Amniotic stem cell (primary cell): Measurements from ENCODE around the gene ZBTB20.
"Not testable (repeated sequence)": the region's sequence is repeated elsewhere in the genome, so short reads cannot be mapped to it uniquely, and the experiment has no call there.

Source experiments
- DNase-seq: peaks from one replicate; lab custom pipeline; 2025; lab: John Stamatoyannopoulos, UW

The ZBTB20 gene

DNA sequence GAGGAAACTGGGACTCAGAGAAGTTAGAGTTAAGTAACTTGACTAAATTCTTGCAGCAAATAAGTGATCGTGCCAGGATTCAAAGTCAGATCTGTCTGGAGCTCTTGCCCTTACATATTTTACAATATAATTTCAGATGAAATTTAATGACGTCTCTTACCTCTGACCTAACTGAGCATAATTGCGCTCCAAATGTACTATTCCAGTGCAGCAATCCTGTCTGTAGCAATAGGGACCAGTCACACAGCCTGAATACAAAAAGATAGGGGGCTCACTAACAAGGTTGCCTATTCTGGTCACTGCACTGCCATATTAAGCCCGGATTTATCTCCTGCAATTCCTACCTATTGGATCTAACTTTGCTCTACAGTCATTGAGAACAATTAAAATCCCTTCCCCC is 316.4 kb downstream of the ZBTB20 start:
- DNase-seq: no peak

DNA sequence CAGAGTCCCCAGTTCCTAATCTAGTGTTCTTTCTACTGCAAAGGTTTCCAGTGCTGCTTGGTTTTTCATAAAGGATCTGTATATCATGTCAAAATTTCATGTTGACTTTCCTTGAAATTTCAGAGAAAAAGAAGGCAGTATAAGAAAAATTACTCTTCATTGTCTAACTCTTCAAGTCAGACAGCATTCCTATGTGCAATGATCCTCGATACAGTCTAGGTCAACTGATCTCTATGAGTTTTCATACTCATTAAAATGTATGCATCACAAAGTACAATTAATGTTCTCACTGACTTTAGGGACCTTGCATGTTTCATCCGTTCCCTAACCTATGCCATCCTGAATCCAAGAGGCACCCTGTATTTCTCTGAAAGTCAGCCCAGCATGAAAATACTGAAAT is 317.3 kb downstream of the ZBTB20 start:
- DNase-seq: no peak

DNA sequence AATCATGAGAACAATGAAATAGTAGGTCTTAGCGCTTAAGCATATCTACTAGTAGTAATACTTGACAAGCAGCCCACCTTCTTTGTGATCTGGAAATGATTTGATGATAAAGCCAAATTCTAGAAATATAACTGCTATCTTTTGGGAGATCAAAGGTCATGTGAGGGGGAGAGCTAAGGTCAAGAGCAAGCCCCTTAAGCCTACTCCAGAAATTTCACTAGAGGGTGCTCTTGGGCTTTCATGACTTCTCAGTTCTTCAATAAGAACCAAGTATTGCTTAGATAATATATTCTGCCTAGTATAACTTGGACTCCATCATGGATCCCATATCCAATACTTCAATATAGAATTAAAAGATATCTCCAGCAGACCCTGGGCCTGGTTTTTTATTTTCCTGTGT is 319.6 kb downstream of the ZBTB20 start:
- DNase-seq: no peak

DNA sequence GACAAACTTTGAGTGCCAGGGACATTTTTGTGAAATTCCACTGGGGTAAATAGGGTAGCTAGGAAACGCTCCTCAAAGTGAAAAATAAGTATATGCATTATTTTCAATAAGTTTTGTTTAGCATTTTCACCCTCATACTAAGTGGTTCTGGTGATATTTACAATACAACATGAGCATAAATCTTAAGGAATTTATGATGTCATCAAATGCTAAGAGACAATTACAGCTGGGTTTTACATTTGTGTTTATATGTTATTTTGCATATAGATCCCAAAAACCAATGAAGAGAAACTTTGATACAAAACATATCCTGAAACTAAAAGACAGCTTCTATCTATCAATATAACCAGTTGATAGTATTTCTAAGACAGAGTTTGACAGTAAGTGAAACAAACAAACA is 323.1 kb downstream of the ZBTB20 start:
- no peak for DNase-seq

DNA sequence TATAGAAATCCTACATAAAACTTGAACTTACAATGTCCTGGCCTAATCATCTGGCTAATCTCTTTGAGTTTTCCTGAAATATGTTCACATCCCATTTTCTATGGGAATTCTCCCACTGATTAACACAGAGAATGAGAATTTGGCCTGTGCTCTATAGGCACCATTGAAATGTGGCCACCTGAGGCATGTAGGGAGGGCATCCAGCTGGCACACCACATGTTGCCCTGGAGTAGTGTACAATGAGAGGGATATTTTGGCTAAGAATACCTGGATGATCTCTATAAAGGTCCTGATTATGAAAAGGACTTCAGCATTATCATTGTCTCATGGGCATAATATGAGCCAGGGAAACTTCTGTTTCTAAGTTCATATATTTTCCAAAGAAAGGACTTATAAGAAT is 324.0 kb downstream of the ZBTB20 start:
- no peak for DNase-seq

DNA sequence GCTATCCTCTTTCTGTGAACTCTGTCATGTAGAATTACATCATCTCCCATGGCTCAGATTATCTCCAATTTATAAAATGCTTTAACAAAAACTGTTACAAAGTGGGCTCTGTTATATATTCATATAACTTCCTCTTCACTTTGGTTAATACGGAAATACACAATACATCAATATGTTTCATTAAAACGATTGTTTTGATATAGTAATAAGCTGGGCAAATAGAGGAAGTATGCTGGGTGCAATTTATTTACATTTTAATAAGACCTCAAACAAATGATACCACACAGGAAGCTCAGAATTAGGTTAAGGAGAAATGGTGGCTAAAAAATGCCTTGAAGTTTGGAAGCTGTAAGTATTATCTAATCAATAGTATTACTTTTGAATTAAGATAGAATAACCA is 331.0 kb downstream of the ZBTB20 start:
- DNase-seq: no peak

DNA sequence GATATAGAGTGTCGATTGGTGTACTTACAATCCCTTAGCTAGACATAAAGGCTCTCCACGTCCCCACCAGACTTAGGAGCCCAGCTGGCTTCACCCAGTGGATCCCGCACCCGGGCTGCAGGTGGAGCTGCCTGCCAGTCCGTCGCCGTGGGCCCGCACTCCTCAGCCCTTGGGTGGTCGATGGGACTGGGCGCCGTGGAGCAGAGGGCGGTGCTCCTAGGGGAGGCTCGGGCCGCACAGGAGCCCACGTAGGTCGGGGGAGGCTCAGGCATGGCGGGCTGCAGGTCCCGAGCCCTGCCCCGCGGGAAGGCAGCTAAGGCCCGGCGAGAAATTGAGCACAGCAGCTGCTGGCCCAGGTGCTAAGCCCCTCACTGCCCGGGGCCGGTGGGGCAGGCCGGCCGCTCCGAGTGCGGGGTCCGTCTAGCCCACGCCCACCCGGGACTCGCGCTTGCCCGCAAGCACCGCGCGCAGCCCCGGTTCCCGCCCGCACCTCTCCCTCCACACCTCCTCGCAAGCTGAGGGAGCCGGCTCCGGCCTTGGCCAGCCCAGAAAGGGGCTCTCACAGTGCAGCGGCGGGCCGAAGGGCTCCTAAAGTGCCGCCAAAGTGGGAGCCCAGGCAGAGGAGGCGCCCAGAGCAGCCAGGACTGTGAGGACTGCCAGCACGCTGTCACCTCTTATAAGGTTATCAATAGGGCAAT is 334.4 kb downstream of the ZBTB20 start:
- DNase-seq: not testable (repeated sequence)

DNA sequence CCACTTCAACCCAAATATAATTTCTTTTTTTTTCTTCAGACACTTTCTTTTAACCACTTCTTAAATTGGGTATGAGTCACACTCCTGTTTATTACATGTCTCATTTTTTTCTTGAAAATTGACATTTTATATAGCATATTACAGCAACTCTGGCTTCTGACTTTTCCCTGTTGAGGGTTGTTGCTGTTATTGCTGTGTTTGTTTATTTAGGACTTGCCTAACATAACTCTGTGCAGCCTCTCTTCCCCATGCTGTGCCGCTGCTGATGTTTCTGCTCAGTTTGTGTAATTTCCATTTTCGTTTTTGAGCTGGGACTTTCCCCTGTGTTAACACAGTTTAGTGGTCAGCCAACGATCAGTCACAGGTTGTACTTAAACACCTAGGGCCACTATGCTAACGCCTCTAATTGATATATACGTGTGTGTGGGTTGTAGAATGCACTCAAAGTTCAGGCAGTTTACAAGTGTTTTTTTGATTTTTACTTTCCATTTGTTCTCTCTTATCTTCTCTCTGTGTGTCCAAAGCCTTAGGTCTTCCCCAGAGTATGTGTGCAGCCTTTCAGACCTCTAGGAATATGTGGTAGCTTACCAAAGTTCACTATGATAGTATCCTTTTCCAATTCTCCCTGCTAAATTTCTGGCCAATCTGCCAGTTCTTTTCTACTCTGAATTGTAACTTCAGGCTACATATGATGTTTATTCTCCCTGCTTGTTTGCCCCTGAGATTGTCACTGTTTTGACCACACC is 337.2 kb downstream of the ZBTB20 start:
- DNase-seq: no peak

DNA sequence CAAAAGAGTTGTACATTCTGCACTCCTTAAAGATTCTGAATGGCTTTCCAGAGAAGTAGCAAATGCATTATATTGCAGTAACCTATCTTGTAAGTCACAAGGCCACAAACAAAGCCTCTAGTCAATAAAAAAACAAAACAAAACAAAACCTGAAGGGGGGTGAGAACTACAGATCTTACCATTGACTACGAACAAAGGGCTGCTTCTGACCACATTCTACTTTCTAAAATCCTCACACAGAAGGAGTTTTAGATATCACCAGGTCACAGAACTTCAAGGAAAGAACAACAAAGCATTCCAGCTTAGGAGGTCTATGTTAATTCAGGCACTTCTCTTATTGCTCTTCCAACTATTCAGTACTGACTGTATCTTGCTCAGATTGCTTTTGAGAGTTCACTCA is 343.0 kb downstream of the ZBTB20 start:
- DNase-seq: no peak

DNA sequence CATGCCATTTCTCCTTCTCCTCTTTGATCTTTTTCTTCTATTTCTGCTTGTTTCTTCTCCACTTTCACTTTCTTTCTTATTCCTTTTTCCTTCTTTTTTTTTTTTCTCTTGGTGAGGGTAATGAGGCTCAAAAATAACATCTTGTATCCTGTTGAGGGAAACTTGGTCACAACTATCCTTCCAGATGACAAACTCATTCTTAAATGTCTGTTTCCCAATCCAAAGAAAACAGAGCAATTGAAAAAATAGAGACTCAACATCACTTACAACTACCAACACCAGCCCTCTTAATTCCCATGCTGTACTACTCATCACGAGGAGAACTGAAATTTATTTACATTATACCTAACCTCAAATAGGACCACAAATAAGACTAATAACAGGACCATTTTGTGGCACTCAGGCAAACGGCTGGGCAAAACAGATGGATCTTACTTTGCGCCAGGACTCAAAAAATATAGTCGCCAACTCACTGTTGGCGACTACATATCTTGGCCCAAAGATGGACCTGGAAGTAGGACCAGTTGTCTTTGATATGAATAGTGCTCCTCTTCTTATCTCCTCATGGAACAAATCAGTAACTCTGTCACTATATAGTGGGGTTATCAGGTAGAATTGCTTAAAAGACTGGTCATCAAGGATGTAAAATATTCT is 343.9 kb downstream of the ZBTB20 start:
- DNase-seq: no peak

DNA sequence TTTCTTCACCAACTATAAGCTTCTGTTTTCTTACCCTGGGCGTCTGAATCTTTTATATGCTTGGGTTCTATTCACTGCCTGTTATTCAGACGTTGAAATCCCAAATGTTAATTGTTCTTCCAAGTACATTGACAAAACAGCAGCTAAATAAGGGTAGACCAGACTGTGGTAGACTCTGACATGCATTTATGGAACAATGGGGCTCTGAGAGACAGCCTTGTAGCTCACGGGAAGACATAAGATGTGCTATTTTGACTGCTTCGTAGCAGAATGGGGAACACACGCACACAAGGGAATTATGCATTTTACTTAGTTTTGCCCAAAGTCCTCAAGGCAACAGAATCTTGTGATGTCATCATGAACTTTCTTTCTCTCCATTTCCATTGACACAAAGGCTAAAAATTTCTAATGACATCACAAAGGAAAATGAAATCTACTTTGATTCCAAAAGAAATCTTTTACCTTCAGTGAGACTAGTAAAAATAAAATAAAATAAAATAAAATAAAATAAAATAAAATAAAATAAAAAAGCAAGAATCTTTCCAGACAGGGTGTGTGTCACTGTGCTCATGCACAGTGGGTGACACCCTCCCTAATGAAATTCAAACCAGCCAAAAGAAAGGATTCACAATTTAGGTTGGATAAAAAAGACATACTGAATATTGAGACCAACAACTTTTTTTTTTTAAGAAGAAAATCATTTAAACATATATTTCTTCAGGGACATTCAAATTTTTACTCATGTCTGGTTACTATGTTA is 346.6 kb downstream of the ZBTB20 start:
- DNase-seq: no peak

DNA sequence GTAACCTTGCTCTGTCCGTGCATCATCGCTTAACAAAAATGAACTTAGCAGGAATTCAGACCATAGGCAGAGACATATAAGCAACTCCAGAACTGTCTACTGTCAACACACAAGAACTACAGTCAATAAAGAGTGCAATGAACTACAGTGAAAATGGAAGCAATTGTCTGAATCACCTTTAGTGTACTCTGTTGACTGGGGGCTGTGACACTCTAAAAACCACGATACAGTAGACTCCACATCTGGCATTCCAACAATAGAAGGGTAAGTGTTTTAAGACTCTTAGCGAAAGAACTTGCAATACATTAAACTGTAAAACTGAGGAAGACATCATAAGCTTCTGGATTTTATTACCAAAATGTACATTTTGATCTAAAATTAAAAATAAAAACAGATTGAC is 347.3 kb downstream of the ZBTB20 start:
- DNase-seq: no peak

DNA sequence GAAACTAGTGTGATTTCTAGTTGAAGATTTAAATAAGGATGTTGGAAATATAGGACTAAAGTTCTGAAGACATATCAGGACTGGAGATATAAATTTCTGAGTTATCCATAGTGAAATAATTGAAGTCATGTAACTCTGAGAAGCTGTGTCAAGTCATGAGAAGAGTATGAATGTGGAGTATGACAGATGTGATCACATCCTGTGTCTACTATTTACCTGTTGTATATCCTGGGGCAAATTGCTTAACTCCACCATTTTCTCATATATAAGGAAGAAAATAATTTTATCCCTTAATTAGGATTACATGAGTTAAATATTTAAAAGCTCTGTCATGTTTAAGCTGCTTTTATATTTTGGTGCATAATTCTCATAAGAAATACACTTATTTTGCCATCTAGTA is 350.3 kb downstream of the ZBTB20 start:
- DNase-seq: no peak

DNA sequence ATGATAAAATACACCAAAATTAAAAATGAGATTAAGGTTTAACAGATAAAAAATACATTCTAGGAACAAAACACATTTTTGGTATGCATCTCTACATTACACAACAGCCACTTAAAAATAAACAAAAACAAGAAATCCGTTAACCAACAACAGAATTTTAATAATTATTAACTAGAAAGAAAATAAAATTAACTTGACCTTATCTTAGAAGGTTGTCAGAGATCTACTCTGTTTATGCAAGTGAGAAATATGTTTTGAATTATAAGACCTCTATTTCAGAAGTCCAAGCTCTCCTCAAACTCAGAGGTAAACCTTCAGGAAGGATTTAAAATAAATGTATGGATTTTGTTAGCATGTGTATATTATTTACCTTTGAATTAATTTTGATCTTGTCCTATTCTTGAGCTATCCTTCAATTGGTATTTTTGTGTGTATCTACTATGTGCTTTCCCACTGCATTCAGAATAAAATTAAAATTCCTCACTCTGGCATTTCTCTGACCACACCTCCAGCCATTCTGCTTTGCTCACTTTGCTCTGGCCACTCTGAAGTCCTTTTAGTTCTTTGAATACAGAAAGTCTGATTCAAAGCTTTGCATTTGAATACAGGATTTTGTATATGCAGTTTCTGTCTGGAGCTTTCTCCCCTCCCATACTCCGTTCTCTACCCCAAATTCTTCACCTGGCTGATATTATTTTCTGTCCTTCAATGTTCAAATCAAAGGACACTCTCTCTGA is 352.0 kb downstream of the ZBTB20 start:
- DNase-seq: no peak

DNA sequence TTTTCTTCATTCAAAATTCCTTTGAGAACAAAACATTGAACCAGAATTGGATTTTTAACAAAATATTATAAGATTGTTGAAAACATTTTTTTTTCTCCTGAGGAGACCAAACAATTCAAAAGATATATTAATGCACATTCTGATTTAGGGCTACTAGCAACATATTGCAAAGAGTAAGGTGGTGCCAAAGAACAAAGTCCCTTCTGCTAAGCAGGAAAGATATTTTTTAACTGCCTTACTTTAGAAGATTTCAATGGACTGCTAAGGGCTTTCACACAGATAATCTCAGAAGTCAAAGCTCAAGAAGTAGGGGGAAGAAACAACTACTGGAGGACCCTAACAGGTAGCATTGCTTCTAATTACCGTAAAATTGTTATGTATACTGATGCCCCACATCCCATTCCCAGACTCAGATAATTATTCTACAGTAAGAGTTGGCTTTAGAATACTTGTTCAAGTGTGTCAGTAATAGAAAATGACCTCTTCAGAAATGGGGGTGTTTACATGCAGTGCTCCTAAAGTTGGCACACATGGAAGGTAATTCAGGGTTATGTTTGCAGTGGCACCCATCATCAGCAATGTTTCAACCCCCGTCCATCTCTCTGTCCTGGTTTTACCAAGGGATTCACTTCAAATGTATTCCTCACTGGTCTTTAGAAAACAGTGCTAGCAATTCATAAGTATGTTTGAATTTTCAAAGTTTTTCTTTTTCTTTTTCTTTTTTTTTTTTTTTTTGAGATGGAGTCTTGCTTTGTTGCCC is 354.7 kb downstream of the ZBTB20 start:
- no peak for DNase-seq

DNA sequence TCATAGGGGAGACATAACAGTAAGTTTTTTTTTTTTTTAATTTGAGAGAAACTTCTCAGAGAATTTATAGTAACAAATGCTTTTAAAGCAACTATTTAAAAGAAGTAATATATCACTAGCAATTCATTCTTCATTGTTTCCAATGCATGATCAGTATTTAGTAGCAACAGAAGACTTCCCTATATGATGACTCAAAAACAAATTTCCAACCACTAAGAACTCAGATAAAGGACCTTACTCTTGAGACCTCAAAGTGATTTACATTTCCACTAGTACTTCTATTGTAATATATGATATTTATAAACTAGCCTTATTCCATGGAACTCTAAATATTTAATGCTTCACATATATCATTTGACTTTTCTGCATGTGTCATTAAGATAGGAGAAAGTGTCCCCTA is 356.3 kb downstream of the ZBTB20 start:
- DNase-seq: no peak

DNA sequence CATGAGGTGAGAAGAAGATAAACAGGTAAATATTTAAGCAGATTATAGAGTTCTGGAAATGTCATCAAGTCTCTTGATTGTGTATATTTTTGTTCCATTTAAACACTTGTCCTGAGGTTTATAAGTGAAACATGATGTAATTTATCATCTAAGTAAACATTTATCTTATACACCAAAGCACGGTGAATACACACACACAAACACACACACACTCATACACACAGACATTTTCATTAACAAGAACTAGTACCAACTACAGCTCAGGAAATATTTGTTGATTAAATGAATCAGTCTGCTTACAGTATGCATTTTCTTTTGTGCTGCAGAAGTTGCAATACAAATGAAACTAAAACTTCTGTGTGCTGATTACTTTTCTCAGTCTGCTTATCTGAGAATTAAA is 357.3 kb downstream of the ZBTB20 start:
- no peak for DNase-seq

DNA sequence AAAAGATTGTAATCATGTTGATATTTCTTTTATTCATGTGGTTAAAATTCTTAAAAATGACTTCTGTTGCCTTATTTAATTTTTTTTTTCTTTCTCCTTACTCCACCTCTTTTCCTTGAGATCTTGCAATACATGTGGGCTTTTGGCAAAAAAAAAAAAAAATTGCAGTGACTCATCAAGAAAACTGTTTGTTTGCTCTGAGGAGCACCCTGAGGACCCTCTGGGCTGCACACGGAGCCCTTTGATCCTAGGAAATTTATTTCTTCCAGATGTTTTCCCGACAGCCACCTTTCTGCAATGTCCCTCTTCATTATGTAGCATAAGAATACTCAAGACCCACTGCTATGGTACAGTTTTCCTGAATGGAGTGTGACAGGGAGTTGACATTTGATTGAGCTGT is 371.7 kb downstream of the ZBTB20 start:
- DNase-seq: no peak

DNA sequence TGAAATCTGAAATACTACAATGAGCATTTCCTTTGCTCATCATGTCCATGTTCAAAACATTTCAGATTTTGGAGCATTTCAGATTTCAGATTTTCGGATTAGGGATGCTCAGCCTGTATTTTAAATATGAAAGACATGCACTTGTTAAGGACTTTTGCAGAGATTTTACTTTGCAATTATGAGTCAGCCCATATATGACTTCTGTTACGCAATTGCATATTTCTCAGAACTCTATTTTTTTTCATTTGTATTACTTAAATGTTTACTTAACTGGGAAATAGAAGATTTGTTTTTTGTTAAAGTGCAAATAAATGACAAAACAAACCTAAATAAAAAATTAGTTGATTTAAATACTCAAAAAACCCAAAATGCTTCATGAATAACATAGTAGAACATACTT is 376.2 kb downstream of the ZBTB20 start:
- DNase-seq: no peak

DNA sequence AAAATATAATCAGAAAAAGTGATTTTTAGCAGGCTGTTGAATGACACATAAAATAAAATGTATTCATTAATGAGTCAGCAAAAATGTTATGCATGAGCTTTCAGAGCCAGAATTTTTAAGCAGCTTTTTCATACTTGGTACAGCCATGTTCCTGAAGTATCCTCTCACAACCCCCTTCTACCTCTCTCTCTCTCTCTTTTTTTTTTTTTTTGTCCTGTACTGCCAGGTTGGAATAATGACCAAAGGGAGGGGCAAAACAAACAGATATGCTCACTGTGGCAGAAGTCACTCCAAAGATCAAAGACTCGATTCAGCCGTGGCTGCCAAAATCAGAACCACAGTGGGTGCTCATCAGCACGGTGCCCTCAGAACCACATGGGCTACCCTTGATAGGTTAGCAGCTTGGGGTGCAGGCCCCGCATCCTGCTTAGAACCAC is 383.0 kb downstream of the ZBTB20 start:
- no peak for DNase-seq

DNA sequence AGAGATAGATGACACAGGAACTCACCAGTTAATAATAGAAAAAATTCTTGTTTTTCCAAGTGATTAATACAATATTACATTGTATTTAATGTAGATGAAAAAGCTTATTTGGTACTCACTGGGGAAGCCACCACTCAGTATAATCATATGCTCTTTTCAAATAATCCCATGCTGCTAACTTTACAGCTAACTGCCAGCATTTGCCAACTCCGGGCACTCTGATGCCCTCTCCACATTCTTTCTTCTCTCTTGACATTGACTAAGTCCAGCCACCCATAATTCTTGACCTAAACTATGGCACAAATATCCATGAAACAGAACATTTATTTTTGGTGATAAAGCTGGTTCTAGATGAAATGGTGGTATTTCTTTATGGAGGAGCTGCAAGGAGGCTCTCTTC is 384.9 kb downstream of the ZBTB20 start:
- DNase-seq: no peak
